ENCODE results near the gene IMPDH2.

IMPDH2 gene

DNA sequence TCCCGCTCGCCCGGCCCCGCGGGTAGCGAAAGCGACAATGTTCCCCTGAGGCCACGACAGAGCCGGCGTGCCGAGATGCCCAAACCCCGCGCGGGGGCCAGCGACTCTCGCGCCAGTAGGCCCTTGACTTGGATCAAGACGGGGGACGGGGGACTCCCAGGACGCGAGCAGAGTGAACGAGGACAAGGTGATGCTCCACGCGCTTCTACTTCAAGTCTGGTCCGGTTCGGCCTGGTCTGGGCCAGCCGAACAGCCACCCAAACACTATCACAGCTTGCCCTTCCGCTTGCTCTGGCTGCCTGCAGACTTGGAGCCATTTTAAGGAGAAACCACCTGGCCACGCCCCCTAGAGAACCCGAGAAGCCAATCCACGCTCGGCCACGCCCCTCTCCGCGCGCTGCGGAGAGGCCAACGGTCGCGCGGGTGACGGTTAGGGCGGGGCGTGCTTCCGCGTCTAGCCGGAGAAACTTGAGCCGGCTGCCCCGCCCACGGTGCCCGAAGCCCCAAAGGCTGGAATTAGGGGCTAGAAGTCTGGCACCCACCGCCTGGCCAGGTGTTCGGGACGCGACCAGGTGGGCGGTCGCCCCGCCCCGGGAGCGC lies 7.9 kb downstream of the IMPDH2 start:
- Histone ChIP-seq H3K36me3 (replicated peaks; ENCODE audit: insufficient read depth, low read length) (peaks cover 9% of the 10 kb centered on the region; the same call in 1 of the 2 replicates), H3K27ac (ENCODE audit: low read length) (peak overlapping the region; percentile 99), H4K20me1 (ENCODE audit: insufficient read depth, low read length) (no peaks in the 10 kb centered on the region), H3K9me2 (replicated peaks; ENCODE audit: insufficient read depth, low read length) (no peaks in the 10 kb centered on the region), H3F3A (ENCODE audit: insufficient read depth, low read length) (peaks cover 80% of the 10 kb centered on the region), H3K79me2 (ENCODE audit: low read length) (peaks cover 59% of the 10 kb centered on the region), H3K9me3 (replicated peaks; ENCODE audit: insufficient read depth, low read length) (no peaks in the 10 kb centered on the region), H3K4me2 (ENCODE audit: low read depth, low read length) (peak overlapping the region; percentile 95), H3K27me3 (replicated peaks; ENCODE audit: insufficient read depth, low read length) (no peaks in the 10 kb centered on the region), H3K4me3 (ENCODE audit: low read length) (peak overlapping the region; percentile 93), H2AFZ (ENCODE audit: low read length) (peak overlapping the region; percentile 80), H3K4me1 (ENCODE audit: low read length) (peaks cover 50% of the 10 kb centered on the region), H3K9ac (ENCODE audit: low read length) (peak overlapping the region; percentile 97)
- TF ChIP-seq, protein P1, sequence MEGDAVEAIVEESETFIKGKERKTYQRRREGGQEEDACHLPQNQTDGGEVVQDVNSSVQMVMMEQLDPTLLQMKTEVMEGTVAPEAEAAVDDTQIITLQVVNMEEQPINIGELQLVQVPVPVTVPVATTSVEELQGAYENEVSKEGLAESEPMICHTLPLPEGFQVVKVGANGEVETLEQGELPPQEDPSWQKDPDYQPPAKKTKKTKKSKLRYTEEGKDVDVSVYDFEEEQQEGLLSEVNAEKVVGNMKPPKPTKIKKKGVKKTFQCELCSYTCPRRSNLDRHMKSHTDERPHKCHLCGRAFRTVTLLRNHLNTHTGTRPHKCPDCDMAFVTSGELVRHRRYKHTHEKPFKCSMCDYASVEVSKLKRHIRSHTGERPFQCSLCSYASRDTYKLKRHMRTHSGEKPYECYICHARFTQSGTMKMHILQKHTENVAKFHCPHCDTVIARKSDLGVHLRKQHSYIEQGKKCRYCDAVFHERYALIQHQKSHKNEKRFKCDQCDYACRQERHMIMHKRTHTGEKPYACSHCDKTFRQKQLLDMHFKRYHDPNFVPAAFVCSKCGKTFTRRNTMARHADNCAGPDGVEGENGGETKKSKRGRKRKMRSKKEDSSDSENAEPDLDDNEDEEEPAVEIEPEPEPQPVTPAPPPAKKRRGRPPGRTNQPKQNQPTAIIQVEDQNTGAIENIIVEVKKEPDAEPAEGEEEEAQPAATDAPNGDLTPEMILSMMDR (IDR thresholded peaks at IDR 0.05; ENCODE audit: low read length), result no peak
- TF ChIP-seq EZH2phosphoT487 (IDR thresholded peaks at IDR 0.05; ENCODE audit: low read length), result no peak
- TF ChIP-seq EZH2 (optimal IDR thresholded peaks at IDR 0.05; ENCODE audit: low read depth, low read length), result no peak
- peak; percentile 99 for DNase-seq

DNA sequence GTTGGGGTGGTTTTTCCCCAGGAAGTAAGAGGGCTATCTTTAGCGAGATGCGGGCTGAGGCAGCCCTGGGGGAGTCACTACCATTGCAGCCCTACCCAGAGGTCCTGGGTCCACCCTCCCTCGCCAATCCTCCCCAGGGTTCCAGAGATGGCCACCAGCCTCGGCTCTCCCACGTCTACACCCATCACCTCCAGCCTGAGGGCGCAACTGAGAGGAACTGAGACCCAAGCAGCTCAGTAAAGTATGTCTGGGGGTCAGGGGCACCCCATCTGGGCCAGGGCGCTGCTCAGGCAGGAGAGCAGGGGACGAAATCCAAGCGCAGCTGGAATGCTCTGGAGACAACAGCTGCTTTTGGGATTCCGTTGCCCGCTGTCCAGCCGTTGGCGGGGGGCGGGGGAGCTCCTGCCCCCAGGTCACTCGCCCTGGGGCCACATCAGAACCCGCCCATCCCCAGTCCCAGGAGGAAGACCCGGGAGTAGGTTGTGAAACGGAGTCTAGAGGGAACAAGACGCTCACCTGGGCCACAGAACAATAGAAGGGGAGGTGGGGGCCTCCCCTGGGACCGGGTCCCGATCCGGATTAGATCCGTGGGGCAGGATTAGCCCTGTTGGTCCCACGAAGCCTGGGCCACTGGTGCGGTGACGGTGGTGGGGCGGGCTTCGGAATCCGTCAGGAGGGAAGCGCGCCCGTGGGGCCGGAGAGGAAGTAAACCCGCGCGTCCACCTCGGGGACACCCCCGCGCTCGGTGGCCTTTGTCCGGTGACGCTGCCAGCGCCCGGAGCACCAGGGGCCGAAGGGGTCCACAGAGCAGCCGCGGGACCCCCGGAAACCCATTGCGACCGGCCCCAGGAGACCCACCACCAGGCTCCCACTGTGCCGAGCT lies 8.6 kb downstream of the IMPDH2 start:
- Histone ChIP-seq H4K20me1 (ENCODE audit: insufficient read depth, low read length) (no peaks in the 10 kb centered on the region), H3F3A (ENCODE audit: insufficient read depth, low read length) (peaks cover 78% of the 10 kb centered on the region), H3K36me3 (replicated peaks; ENCODE audit: insufficient read depth, low read length) (peaks cover 10% of the 10 kb centered on the region; the same call in 1 of the 2 replicates), H3K4me2 (ENCODE audit: low read depth, low read length) (peak overlapping the region; percentile 95), H3K9ac (ENCODE audit: low read length) (peak overlapping the region; percentile 97), H3K27me3 (replicated peaks; ENCODE audit: insufficient read depth, low read length) (no peaks in the 10 kb centered on the region), H3K79me2 (ENCODE audit: low read length) (peaks cover 52% of the 10 kb centered on the region), H3K9me2 (replicated peaks; ENCODE audit: insufficient read depth, low read length) (no peaks in the 10 kb centered on the region), H3K9me3 (replicated peaks; ENCODE audit: insufficient read depth, low read length) (no peaks in the 10 kb centered on the region), H3K27ac (ENCODE audit: low read length) (peak overlapping the region; percentile 99), H3K4me1 (ENCODE audit: low read length) (peaks cover 43% of the 10 kb centered on the region), H2AFZ (ENCODE audit: low read length) (peak overlapping the region; percentile 37), H3K4me3 (ENCODE audit: low read length) (peak overlapping the region; percentile 93)
- TF ChIP-seq EZH2 (optimal IDR thresholded peaks at IDR 0.05; ENCODE audit: low read depth, low read length), result no peak
- peak; percentile 55 for DNase-seq

DNA sequence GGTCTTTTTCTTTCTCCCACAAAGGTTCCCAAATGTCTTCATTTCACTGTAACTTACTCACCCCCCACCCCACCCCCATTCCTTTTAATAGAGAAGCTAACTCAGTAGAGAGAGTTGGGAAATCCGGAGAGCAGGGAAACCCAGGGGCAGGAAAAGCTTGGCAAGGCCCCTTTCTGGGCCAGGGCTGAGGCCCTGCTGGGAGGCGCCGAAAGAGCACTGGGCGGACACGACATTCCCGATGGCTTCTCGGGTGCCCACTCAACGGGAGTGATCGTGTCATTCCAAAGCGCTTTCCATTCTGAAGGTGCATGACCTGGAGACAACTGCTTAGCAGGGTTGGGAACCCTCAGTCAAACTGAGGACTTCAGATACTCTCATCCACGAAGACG lies 9.3 kb downstream of the IMPDH2 start:
- Histone ChIP-seq H3K4me1 (ENCODE audit: low read length) (peaks cover 36% of the 10 kb centered on the region), H3K79me2 (ENCODE audit: low read length) (peaks cover 47% of the 10 kb centered on the region), H3F3A (ENCODE audit: insufficient read depth, low read length) (peaks cover 76% of the 10 kb centered on the region), H3K4me3 (ENCODE audit: low read length) (peak overlapping the region; percentile 93), H3K9ac (ENCODE audit: low read length) (peak overlapping the region; percentile 97), H3K36me3 (replicated peaks; ENCODE audit: insufficient read depth, low read length) (peaks cover 16% of the 10 kb centered on the region; the same call in 1 of the 2 replicates), H4K20me1 (ENCODE audit: insufficient read depth, low read length) (no peaks in the 10 kb centered on the region), H3K27ac (ENCODE audit: low read length) (peak overlapping the region; percentile 99), H2AFZ (ENCODE audit: low read length) (peak overlapping the region; percentile 37; the same call in 1 of the 2 replicates), H3K9me3 (replicated peaks; ENCODE audit: insufficient read depth, low read length) (no peaks in the 10 kb centered on the region), H3K9me2 (replicated peaks; ENCODE audit: insufficient read depth, low read length) (no peaks in the 10 kb centered on the region), H3K27me3 (replicated peaks; ENCODE audit: insufficient read depth, low read length) (no peaks in the 10 kb centered on the region), H3K4me2 (ENCODE audit: low read depth, low read length) (peak overlapping the region; percentile 95)
- no peak for TF ChIP-seq EZH2phosphoT487 (IDR thresholded peaks at IDR 0.05; ENCODE audit: low read length)
- no peak for TF ChIP-seq EZH2 (optimal IDR thresholded peaks at IDR 0.05; ENCODE audit: low read depth, low read length)
- TF ChIP-seq, protein P1 (IDR thresholded peaks at IDR 0.05; ENCODE audit: low read length), result no peak
- no peak for DNase-seq

Data from MM.1S (cell line).